MM.1S (cell line): ENCODE results near the gene SNX8.

Source experiments
- CTCF ChIP-seq: fragments of 300-600 bp; sonication (generic); IDR thresholded peaks from 2 replicates; pipeline ENCODE4 v1.5.1; 2016; ENCODE audit warnings: antibody characterized with exemption, low read length, mixed read lengths
- EZH2 ChIP-seq: fragments of 300-600 bp; sonication (generic); optimal IDR thresholded peaks from 2 replicates; pipeline ENCODE3; 2017; ENCODE audit warnings: low read depth, mild to moderate bottlenecking, antibody characterized with exemption, low read length, mixed read lengths
- EZH2phosphoT487 ChIP-seq: fragments of 300-600 bp; sonication (generic); IDR thresholded peaks from 2 replicates; pipeline ENCODE4 v1.6.1; 2018; ENCODE audit warnings: antibody characterized with exemption, low read length

- TF ChIP-seq CTCF: no peak
- TF ChIP-seq EZH2: no peak
- no peak for TF ChIP-seq EZH2phosphoT487
These were observed 48.3 kb upstream of the SNX8 start for GRCh38 chr7:2362385-2363088.
